ENCODE results near the gene DCLK1.

The DCLK1 gene

GRCh38 chr13:36038785-36039555 is 92.2 kb downstream of the DCLK1 start:
- no peak for DNase-seq (ENCODE audit: low spot score)

GRCh38 chr13:36033035-36033434 is 98.1 kb downstream of the DCLK1 start:
- no peak for DNase-seq (ENCODE audit: low spot score)

DNA sequence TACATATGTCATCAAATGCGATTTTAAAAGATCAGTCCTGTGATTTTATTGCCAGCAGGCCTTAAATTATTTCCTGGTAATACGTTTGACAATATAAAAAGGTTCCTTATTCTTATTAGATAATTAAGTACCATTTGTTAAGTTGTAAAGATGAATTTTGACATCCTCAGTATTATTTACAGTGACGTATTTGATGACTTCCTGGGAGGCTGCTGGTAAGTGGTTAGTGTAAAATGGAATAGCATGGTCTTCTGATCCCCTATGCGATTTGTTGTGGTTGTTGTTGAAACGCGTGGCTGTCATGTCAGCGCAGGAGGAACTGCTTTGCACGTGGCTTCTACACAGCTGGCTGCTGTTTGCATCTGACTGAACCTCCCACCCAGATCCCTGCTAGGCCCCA is 99.7 kb downstream of the DCLK1 start:
- DNase-seq (ENCODE audit: low spot score): no peak

- DNase-seq (ENCODE audit: low spot score): no peak
These were observed 100.4 kb downstream of the DCLK1 start for GRCh38 chr13:36030670-36031331.

- DNase-seq (ENCODE audit: low spot score): no peak
These were observed 102.0 kb downstream of the DCLK1 start for GRCh38 chr13:36029166-36029565.

- DNase-seq (ENCODE audit: low spot score): no peak
These were observed 102.7 kb downstream of the DCLK1 start for GRCh38 chr13:36028359-36029025.

GRCh38 chr13:36026531-36026930 is 104.7 kb downstream of the DCLK1 start:
- no peak for DNase-seq (ENCODE audit: low spot score)

DNA sequence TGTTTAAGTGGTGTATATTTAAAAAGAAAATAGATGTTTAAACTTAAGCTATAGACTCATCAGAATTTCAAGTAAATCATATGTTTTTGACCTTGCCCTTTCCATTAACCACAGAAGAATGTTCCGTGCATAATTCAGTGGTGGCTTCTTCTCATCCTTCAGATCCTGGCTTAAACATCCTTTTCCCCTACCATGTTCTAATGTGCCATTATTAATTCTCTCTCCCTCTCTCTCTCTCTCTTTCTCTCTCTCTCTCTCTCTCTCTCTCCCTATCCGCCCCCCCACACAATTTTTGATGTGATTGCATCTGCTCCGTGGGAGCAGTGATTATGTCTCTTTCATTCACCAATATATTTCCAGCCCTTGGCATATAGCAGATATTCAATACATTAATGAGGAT is 116.4 kb downstream of the DCLK1 start:
- no peak for DNase-seq (ENCODE audit: low spot score)

GRCh38 chr13:36006894-36007675 is 124.1 kb downstream of the DCLK1 start:
- DNase-seq (ENCODE audit: low spot score): no peak

- no peak for DNase-seq (ENCODE audit: low spot score)
These were observed 124.8 kb downstream of the DCLK1 start for GRCh38 chr13:36006347-36006746.

GRCh38 chr13:36001561-36001960 is 129.6 kb downstream of the DCLK1 start:
- DNase-seq (ENCODE audit: low spot score): no peak

- no peak for DNase-seq (ENCODE audit: low spot score)
These were observed 131.2 kb downstream of the DCLK1 start for GRCh38 chr13:36000028-36000427.

GRCh38 chr13:35996360-35996759 is 134.8 kb downstream of the DCLK1 start:
- DNase-seq (ENCODE audit: low spot score): no peak

- DNase-seq (ENCODE audit: low spot score): no peak
These were observed 136.0 kb downstream of the DCLK1 start for GRCh38 chr13:35995136-35995535.

DNA sequence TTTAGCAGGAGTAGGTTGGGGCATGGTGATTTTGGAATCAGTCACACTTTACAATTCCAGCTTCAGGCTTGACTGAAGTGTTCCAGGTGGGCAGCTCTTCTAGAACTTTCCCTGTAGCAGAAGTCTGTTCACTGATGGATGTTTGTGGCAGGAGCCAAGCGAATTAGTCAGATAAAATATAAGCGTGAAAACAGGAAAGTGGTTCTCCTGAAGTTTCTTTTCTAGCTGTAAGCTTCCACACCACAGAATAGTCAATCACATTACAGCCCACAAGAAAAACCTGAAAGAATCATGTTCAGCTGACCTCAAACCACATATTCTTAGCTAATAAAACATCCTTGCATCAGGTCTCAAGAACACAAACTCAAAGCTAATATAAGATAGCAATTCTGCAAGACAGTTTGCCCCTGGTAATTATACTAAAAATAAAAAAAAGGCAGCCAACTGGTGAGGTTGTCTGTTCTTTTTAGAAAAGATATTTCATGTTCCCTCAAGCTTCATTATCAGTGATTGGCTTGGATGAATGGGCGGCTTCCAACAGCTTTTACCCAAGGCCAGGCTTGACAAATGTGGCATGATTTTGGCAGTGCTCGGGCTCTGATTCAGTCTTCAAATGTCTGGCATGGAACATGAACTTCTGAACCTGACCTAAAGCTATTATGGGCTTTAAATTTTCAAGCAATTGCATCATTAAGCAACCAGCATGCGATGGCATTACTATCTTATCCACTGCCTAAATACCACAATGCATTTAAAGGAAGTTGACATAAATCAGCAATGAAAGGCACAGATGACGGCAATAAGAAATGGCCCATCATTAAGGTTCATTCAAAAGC is 136.8 kb downstream of the DCLK1 start:
- DNase-seq (ENCODE audit: low spot score): no peak

DNA sequence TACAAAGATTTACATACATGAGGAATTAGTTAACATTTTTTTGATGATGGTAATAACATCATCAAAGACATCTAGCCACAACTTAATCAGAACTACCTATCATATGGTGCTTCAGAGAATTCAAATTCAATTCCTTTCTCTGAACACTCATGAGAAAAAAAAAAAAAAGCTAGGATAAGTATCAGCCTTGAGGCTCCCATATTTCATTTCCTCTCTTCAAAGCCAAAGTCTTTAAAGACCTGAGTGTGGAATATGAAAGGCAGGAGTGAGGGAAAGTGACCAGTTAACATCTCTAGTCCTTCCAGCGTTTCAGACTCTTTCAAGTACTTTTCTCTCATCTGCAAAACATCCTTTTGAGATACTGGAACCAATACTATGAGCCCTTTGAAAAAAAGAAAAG is 137.5 kb downstream of the DCLK1 start:
- DNase-seq (ENCODE audit: low spot score): no peak

DNA sequence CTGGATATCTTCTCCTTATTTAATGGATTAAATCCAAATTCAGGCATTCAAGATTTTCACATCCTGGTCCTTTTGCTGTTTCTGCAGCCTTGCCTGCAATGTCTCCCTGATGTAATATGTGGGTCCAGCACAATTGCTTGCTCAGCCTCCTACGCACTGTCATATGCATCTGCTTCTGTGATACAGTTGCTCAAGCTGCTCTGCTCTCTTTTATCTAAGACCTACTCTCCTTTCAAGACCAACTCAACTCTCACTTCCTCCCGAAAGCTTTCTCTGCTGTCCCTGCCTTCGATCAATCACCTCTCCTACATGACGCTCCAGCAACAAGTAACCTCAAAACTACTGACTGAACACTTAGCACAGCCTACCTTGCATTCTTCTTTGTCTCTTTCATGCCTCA is 138.2 kb downstream of the DCLK1 start:
- no peak for DNase-seq (ENCODE audit: low spot score)

DNA sequence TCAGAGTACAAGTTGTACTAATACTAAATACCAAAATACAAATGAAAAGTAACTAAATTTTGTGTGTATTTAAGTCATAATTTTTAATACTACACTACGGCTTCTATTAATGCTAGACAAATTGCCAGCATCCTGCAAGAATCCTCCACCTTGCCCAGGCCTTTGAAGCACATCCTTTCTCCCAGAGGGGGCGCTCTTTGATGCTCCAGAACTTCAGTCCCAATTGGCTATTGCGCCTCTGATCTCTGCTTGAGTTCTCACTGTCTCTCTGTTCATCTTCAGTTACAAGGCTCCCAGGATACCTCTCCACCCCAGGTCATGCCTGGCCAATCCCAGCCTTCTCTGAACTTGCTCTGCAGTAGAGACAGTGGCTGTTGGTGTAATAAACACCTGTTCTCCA is 141.0 kb downstream of the DCLK1 start:
- no peak for DNase-seq (ENCODE audit: low spot score)

- DNase-seq (ENCODE audit: low spot score): no peak
These were observed 142.5 kb downstream of the DCLK1 start for GRCh38 chr13:35988648-35989081.

GRCh38 chr13:35987572-35988513 is 143.3 kb downstream of the DCLK1 start:
- DNase-seq (ENCODE audit: low spot score): no peak

Measured in left forelimb (tissue), 1 donor.